ENCODE data around the gene PDIA5.

- TF ChIP-seq CTCF (IDR thresholded peaks at IDR 0.05) (no peak), EZH2 (IDR thresholded peaks at IDR 0.05; ENCODE audit: borderline replicate concordance, insufficient read depth, low read depth, low read length, poor library complexity, severe bottlenecking) (no peak)
Measured at GRCh38 chr3:123157209-123157597, 90.4 kb downstream of the PDIA5 start.
